Measurements from ENCODE around the gene ANO2.
"Not testable (repeated sequence)": the region's sequence is repeated elsewhere in the genome, so short reads cannot be mapped to it uniquely, and the experiment has no call there.

Gene ANO2

GRCh38 chr12:5562581-5562980, 382.5 kb downstream of the ANO2 start:
- in situ Hi-C loops (cut with HindIII; ENCODE audit: low sequenced_read_pairs): no loop called here

DNA sequence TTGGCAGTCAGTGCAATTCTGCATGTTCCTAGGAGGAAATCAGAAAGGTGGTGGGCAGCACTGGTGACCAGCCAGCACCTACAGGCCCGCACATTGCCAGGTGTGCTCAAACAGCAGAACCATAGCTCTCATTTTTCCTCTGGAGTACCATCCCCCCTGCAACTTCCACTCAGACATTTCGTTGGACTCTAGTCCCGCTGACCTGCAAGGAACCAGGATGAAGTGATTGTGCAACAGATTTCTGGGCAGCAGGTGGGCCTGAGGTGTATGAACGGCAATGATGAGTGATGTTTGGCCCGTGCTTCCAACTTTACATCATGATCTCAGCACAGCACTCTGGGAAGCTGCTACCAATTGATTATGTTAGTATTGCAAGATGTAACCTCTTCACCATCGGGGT, 383.2 kb downstream of the ANO2 start:
- in situ Hi-C loops (cut with HindIII; ENCODE audit: low sequenced_read_pairs): no loop called here

DNA sequence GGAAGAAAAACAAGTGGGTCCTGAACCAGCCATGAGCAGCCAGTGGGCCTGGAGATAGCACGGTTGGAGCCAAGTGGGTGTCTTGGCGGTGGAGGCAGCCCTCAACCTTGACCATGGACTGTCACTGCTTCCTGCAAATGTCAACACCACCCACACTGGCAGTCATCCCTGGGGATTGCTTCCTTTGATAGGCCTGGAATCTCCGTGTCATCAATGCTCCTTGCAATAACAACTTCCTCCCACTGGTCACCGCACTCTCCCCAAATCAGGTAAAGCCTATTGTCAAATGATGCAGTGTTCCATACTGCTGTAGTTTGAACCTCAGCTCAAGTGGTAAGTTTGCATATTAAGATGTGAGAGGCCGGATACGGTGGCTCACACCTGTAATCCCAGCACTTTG, 384.0 kb downstream of the ANO2 start:
- in situ Hi-C loops (cut with HindIII; ENCODE audit: low sequenced_read_pairs): no loop called here

DNA sequence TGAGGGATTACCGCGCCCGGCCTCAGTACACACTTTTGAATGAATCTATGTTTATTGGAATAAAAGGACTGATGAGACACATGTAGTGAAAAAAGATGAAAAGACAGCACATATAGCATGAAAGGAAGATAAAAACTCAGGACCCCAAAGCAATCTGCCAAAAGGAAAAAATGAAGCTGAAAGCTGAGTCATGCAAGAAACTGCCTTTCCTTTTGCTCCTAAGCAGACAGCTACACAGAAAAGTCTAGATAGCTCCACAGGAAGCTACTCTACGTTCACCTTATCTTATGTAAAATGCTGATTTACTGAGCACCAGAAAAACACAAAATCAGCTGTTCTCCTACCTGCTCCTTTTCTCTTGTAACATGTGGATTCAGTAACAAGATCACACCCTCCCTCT, 384.8 kb downstream of the ANO2 start:
- in situ Hi-C loops (cut with HindIII; ENCODE audit: low sequenced_read_pairs): no loop called here

DNA sequence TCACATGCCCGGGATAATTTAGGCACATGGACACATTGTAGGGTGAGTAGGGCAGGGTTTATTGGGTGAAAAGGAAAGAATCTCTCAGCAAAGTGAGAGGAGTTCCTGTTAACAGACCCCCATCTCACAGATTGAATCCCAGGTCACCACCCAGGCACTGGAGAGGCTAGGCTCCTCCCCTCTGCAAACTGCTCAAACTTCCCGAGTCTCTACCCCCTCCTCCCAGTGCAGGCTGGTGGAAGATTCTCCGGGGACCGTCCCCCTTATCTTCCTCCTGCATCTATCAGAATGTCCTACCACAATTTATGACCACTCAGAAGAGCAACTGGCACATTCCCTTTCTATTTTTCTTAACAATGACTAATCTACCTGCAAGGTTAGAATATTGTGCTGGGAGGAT, 387.2 kb downstream of the ANO2 start:
- in situ Hi-C loops (cut with HindIII; ENCODE audit: low sequenced_read_pairs): no loop called here

- in situ Hi-C loops (cut with HindIII; ENCODE audit: low sequenced_read_pairs): no loop called here
These were observed 387.9 kb downstream of the ANO2 start for GRCh38 chr12:5556946-5557673.

DNA sequence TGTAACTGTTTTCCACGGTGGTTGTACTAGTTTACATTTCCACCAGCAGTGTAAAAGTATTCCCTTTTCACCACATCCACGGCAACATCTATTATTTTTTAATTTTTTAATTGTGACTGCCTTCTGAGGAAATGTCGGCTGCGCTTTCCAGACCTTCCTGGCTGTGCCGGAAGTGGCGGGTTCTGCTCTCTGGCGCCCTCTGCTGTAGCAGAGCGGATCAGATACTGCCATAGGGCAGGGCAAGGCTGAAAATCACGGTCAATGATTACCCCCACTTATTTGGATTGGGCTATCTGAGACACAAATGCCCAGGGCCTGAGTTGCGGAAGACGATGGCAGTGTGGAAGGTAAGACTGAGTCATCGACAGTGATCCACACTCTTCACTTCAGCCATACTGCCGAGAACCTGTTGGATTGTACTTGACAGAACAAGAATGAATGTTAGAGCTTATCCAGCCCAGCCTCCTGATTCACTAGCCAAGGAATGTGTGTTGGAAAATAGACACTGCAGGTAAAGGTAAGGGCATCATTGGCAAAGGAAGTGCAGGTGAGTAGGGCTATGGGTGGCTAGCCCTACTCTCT, 388.9 kb downstream of the ANO2 start:
- in situ Hi-C loops (cut with HindIII; ENCODE audit: low sequenced_read_pairs): no loop called here

- in situ Hi-C loops (cut with HindIII; ENCODE audit: low sequenced_read_pairs): no loop called here
These were observed 390.3 kb downstream of the ANO2 start for GRCh38 chr12:5554711-5555110.

GRCh38 chr12:5549011-5549410, 396.0 kb downstream of the ANO2 start:
- in situ Hi-C loops (cut with HindIII; ENCODE audit: low sequenced_read_pairs): no loop called here

DNA sequence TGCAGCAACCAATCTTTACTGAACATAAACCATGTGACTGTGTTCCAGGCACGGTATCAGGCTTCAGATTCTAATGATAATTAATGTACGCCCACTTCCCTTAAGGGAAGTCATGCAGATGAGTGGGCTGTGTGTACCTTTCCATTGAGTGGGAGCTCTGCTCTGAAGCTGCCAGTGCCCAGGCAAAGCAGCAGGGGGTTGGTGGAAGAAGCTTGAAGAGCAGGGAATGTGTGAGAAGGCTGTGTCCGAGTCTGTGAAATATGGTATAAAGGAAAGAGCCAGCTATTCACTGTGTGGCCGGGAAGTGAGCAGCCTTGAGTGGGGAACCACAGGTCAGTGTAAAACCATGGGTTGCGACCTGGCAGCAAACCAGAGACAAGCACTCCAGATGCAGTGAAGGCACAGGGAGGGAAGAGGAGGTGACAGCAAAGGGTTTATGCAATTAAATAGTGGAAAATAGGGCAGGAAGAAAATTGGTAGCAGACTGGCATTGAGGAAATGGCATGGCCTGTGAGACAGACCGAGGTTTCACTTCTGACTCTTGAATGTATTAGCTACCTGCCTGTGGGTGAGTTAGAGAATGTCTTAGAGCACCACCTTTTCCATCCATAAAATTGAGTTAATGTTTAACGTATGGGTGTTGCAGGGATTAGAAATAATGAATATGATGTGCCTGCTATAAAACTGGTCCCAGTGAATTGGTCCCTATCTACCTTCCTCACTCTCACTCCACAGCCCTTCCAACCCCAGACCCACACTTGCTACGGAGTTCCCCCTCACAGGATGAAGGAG, 396.7 kb downstream of the ANO2 start:
- in situ Hi-C loops (cut with HindIII; ENCODE audit: low sequenced_read_pairs): no loop called here

GRCh38 chr12:5546616-5547015, 398.4 kb downstream of the ANO2 start:
- in situ Hi-C loops (cut with HindIII; ENCODE audit: low sequenced_read_pairs): no loop called here

DNA sequence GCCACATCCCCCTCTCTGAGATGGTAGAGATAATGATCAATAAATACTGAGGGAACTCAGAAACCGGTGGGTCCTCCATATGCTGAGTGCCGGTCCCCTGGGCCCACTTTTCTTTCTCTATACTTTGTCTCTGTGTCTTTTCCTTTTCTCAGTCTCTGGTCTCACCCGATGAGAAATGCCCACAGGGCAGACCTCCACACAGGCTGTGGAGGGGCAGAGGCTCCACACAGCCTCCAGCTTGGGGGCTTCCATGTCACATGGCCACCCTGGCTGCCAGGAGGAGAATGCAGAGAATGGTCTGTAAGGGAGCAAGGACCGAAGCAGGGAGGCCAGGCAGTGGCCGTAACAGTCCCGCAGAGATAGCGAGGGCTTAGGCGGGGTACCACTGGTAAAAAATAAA, 407.3 kb downstream of the ANO2 start:
- in situ Hi-C loops (cut with HindIII; ENCODE audit: low sequenced_read_pairs): no loop called here

DNA sequence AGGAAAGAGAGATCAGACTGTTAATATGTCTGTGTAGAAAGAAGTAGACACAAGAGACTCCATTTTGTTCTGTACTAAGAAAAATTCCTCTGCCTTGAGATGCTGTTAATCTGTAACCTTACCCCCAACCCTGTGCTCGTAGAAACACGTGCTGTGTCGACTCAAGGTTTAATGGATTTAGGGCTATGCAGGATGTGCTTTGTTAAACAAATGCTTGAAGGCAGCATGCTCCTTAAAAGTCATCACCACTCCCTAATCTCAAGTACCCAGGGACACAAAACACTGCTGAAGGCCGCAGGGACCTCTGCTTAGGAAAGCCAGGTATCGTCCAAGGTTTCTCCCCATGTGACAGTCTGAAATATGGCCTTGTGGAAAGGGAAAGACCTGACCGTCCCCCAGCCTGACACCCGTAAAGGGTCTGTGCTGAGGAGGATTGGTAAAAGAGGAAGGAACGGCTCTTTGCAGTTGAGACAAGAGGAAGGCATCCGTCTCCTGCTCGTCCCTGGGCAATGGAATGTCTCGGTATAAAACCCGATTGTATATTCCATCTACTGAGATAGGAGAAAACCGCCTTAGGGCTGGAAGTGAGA, 407.9 kb downstream of the ANO2 start:
- in situ Hi-C loops (cut with HindIII; ENCODE audit: low sequenced_read_pairs): not testable (repeated sequence)

GRCh38 chr12:5535541-5535940, 409.5 kb downstream of the ANO2 start:
- in situ Hi-C loops (cut with HindIII; ENCODE audit: low sequenced_read_pairs): no loop called here

DNA sequence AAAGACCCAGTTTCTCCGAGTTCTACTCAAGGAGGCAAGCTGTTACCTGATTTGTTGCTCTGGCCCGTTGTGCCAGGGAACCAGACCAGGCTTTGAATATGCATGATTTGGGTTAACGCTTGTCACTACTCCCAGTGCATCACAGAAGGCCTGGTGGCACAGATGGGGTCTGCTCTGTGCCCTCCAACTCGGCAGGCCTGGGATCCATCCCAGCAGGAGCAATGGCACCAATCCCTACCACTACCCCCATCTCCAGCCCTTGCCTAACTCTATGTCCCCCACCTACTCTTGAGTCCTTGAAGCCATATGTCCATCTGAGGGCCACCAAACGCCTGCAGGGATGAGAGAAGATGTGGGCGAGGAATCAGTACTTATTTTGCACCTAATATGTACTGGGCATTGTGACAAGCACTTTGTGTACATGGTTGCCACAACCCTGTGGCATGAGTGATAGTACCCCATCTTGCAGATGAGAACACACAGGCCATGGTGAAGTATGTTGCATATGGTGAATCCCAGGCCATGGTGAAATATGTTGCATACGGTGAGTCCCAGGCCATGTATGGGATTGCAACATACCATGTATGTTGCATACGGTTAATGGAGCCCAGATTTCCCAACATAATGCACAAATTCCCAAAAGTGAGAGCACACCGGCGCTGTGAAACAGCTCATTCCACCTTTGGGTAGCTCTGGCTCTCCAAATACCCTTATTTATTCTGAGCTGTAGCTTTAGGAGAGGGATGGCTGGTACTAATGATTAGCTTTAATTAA, 410.4 kb downstream of the ANO2 start:
- in situ Hi-C loops (cut with HindIII; ENCODE audit: low sequenced_read_pairs): no loop called here

DNA sequence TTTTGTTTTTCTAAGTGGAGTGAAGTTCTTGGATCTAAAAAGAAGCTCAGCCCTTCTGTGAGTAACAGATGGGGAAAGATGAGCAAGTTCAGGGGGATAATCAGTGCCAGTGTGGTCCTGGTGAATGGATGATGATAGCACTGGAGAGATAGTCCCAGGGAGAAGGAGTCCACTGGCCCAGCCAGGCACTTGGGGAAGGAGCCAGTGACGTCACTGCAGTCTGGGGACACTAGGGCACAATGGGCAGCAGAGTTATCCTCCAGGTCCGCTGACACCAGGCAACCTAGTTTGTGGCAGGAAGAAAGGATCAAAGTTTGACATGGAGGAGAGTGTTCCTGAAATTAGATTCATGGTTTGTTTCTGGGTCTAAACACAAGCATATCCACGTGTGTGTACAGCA, 411.7 kb downstream of the ANO2 start:
- in situ Hi-C loops (cut with HindIII; ENCODE audit: low sequenced_read_pairs): no loop called here

- in situ Hi-C loops (cut with HindIII; ENCODE audit: low sequenced_read_pairs): no loop called here
These were observed 419.2 kb downstream of the ANO2 start for GRCh38 chr12:5525783-5526367.

- in situ Hi-C loops (cut with HindIII; ENCODE audit: low sequenced_read_pairs): no loop called here
These were observed 420.2 kb downstream of the ANO2 start for GRCh38 chr12:5524769-5525436.

DNA sequence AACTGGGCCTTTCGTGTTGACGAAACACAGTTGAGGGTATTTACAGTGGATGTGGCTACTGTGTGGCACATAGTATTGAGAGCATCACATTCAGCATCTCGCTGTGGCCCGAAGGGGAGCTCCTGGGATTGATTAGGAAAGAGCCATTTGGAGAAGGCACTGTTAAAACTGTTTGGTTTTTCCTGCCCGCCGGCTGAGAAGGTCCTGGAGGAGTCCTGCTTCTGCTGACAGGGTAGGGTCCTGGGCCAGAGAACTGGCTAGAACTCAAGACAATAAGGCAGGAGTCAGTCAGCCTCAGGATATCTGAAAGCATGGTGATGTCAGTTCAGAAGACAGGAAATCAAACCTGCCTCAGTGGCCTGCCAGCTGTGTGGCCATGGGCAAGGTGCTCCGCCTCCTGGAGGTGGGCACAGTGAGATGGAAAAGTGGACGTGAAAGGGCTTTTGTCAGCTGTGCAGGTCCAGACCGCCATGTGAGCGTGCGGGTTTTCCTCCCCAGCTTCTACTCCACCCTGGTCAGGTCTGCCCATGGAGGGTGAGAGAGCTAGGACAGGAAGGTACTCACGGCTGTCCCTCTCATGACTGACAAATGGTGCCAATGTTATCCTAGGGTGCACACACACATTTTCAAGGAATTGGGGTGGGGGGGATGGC, 420.8 kb downstream of the ANO2 start:
- in situ Hi-C loops (cut with HindIII; ENCODE audit: low sequenced_read_pairs): no loop called here
